ENCODE results near the gene SLC25A11.
A peak's percentile ranks its signal among the peaks of the same experiment; 100 is the strongest.

The SLC25A11 gene

GRCh38 chr17:4966844-4967538 lies 27.1 kb upstream of the SLC25A11 start:
- peak; percentile 100 for DNase-seq (ENCODE audit: low spot score)

GRCh38 chr17:4965311-4965986 lies 25.6 kb upstream of the SLC25A11 start:
- DNase-seq (ENCODE audit: low spot score) = no peak

- DNase-seq (ENCODE audit: low spot score) = no peak
These were observed 20.6 kb upstream of the SLC25A11 start for GRCh38 chr17:4960279-4960922.

- no peak for DNase-seq (ENCODE audit: low spot score)
These were observed 19.6 kb upstream of the SLC25A11 start for GRCh38 chr17:4959261-4959965.

- no peak for DNase-seq (ENCODE audit: low spot score)
These were observed 18.3 kb upstream of the SLC25A11 start for GRCh38 chr17:4958102-4958501.

- DNase-seq (ENCODE audit: low spot score) = no peak
These were observed 16.7 kb upstream of the SLC25A11 start for GRCh38 chr17:4956493-4957061.

GRCh38 chr17:4955091-4955490 lies 15.2 kb upstream of the SLC25A11 start:
- DNase-seq (ENCODE audit: low spot score) = no peak

GRCh38 chr17:4953451-4953961 lies 13.7 kb upstream of the SLC25A11 start:
- no peak for DNase-seq (ENCODE audit: low spot score)

GRCh38 chr17:4951486-4951885 lies 11.6 kb upstream of the SLC25A11 start:
- no peak for DNase-seq (ENCODE audit: low spot score)

GRCh38 chr17:4950746-4951204 lies 10.9 kb upstream of the SLC25A11 start, which contains the start of gene ENO3:
Gene ENO3, plus strand, starts transcription at chr17:4951119. Its CDS starts 711 bp downstream, at chr17:4951830.
- no peak for DNase-seq (ENCODE audit: low spot score)

- DNase-seq (ENCODE audit: low spot score) = no peak
These were observed 10.4 kb upstream of the SLC25A11 start for GRCh38 chr17:4950075-4950745.

GRCh38 chr17:4949321-4950074 lies 9.7 kb upstream of the SLC25A11 start:
- no peak for DNase-seq (ENCODE audit: low spot score)

- peak; percentile 88 for DNase-seq (ENCODE audit: low spot score)
These were observed 9.1 kb upstream of the SLC25A11 start for GRCh38 chr17:4948931-4949320.

- peak; percentile 89 for DNase-seq (ENCODE audit: low spot score)
These were observed 8.5 kb upstream of the SLC25A11 start, which contains the start of gene PFN1 for GRCh38 chr17:4948166-4948930. Gene PFN1, minus strand, starts transcription at chr17:4948530. Its CDS starts 136 bp downstream, at chr17:4948394.

GRCh38 chr17:4947411-4948165 lies 7.7 kb upstream of the SLC25A11 start:
- no peak for DNase-seq (ENCODE audit: low spot score)

- no peak for DNase-seq (ENCODE audit: low spot score)
These were observed 7.2 kb upstream of the SLC25A11 start for GRCh38 chr17:4947010-4947410.

GRCh38 chr17:4946312-4946976 lies 6.6 kb upstream of the SLC25A11 start:
- DNase-seq (ENCODE audit: low spot score) = no peak

- DNase-seq (ENCODE audit: low spot score) = no peak
These were observed 6.1 kb upstream of the SLC25A11 start for GRCh38 chr17:4945944-4946280.
